Ovary (tissue), 3 donors: ENCODE measurements around the gene CDK5RAP2.

ENCODE experiments used
- EP300 ChIP-seq: sonication (generic); formaldehyde crosslinking; IDR thresholded peaks from one replicate; pipeline ENCODE4 v1.6.1; 2017; ENCODE audit warnings: antibody characterized with exemption
- POLR2A ChIP-seq: fragments of 450-650 bp; IDR thresholded peaks from one replicate; pipeline ENCODE4 v1.6.1; 2017; ENCODE audit warnings: antibody characterized with exemption, mild to moderate bottlenecking, moderate library complexity
- TF ChIP-seq, protein P1 (sequence below), 3 donors: fragments of 450-650 bp in 2 of 3; fragments of 200-600 bp in 1 of 3; IDR thresholded peaks; one replicate each; pipeline versions ENCODE4 v1.5.1 to v1.8.0; 2016 to 2022; ENCODE audit warnings: antibody characterized with exemption in 3 of 3, mild to moderate bottlenecking in 1 of 3
- donor health status: DM: no; HTN: no; CAD: no.

DNA sequence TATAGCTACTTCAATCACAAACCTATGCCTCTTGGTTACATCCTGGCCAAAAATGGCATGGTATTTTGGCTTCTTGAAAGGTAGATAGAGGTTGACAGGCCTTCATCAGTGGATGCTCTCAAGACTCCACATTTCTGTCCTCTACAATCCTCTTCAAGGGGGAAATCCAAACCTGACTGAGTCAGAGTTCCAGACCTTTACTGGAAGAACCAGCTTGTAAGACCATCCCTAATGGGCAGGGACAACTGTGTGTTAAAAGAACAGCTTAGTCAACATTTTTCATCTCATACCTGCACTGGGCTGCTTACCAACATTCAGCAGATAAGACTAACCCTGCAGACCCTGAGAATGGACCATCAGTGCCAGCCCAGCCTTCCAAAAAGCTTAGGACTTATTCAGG, 155.7 kb downstream of the CDK5RAP2 start:
- TF ChIP-seq, protein P1, sequence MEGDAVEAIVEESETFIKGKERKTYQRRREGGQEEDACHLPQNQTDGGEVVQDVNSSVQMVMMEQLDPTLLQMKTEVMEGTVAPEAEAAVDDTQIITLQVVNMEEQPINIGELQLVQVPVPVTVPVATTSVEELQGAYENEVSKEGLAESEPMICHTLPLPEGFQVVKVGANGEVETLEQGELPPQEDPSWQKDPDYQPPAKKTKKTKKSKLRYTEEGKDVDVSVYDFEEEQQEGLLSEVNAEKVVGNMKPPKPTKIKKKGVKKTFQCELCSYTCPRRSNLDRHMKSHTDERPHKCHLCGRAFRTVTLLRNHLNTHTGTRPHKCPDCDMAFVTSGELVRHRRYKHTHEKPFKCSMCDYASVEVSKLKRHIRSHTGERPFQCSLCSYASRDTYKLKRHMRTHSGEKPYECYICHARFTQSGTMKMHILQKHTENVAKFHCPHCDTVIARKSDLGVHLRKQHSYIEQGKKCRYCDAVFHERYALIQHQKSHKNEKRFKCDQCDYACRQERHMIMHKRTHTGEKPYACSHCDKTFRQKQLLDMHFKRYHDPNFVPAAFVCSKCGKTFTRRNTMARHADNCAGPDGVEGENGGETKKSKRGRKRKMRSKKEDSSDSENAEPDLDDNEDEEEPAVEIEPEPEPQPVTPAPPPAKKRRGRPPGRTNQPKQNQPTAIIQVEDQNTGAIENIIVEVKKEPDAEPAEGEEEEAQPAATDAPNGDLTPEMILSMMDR (IDR thresholded peaks at IDR 0.05), result no peak
- TF ChIP-seq POLR2A (no peak), EP300 (no peak)
